Tibial nerve (tissue), 4 donors: Measurements from ENCODE around the gene TMC7. TPM values are rescaled to one million over a fixed set of nuclear protein-coding genes. Genes with fewer than 3 reads are reported as not detected.
"Not testable (repeated sequence)": the region's sequence is repeated elsewhere in the genome, so short reads cannot be mapped to it uniquely, and the experiment has no call there.

ENCODE experiments used
- DNase-seq, 2 donors: peaks; one replicate each; pipeline ENCODE4 v3.0.0-alpha.2; 2019; ENCODE audit warnings: low spot score in 2 of 2
- H3K27ac ChIP-seq, 4 donors: fragments of 200-600 bp; sonication (generic) in 3 of 4; one replicate each; pipeline ENCODE4 v1.5.1; 2017 to 2019; ENCODE audit warnings: mild to moderate bottlenecking in 1 of 4
- H3K27me3 ChIP-seq, 2 donors: fragments of 200-600 bp; sonication (generic) in 1 of 2; one replicate each; pipeline versions ENCODE4 v1.5.1 to v1.6.0; 2017 to 2019
- H3K36me3 ChIP-seq, 3 donors: fragments of 200-600 bp; sonication (generic); one replicate each; pipeline ENCODE4 v1.5.1; 2018 to 2019
- H3K4me1 ChIP-seq, 4 donors: fragments of 200-600 bp; sonication (generic) in 3 of 4; one replicate each; pipeline ENCODE4 v1.5.1; 2017 to 2019
- H3K4me3 ChIP-seq, 4 donors: fragments of 200-600 bp; sonication (generic) in 3 of 4; one replicate each; pipeline ENCODE4 v1.5.1; 2017 to 2019; ENCODE audit warnings: mild to moderate bottlenecking in 1 of 4, moderate library complexity in 1 of 4
- H3K9me3 ChIP-seq, 4 donors: fragments of 200-600 bp; sonication (generic) in 3 of 4; one replicate each; pipeline ENCODE4 v1.5.1; 2017 to 2019
- EP300 ChIP-seq, 2 donors: sonication (generic); formaldehyde crosslinking; IDR thresholded peaks; one replicate each; pipeline ENCODE4 v1.6.1; 2017; ENCODE audit warnings: antibody characterized with exemption in 2 of 2, mild to moderate bottlenecking in 1 of 2
- POLR2A ChIP-seq, 2 donors: fragments of 450-650 bp; IDR thresholded peaks; one replicate each; pipeline ENCODE4 v1.6.1; 2017; ENCODE audit warnings: antibody characterized with exemption in 2 of 2, mild to moderate bottlenecking in 2 of 2, moderate library complexity in 2 of 2
- WGBS, 2 donors: methylation state at CpG; one replicate each; pipeline ENCODE4 v1.1.5; 2018; 5-methylcytosine and 5-hydroxymethylcytosine counted together
- total RNA-seq, 4 donors: library from RNA; depleted of rRNA; stranded (reverse); fragments of >200 nt; gene quantifications; one replicate each; pipeline ENCODE4 v1.1.0, GENCODE V29; 2016
- TF ChIP-seq, protein P1 (sequence below), 5 experiments: fragments of 200-600 bp in 3 of 5; fragments of 450-650 bp in 2 of 5; sonication (generic) in 3 of 5; IDR thresholded peaks; one replicate each; pipeline ENCODE4 v1.5.1; 2016 to 2019; ENCODE audit warnings: antibody characterized with exemption in 5 of 5, mild to moderate bottlenecking in 3 of 5, moderate library complexity in 2 of 5

The TMC7 gene
- total RNA-seq, 4 donors from 2014 or later: 3.3 to 8.1 (median 4.5) TPM

DNA sequence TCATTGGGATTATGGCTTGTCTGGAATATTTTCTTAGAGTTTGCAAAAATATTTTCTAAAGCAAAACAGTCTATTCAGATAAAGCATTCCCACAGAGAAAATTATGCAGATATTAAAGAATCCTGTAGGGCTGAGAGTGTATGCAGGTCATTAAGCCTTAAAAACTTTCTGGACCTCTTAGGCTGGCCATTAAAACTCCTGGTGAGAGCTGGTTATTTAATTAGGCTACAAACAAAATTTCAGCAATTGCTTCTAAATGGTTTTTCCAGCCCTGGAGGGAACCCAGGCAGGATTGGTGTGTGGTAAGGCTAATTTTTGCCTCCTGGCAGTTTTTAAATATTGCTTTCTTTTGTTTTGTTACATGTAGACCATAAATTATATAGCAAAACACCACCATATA lies 30.2 kb upstream of the TMC7 start:
- Histone ChIP-seq H3K9me3 (no peaks in the 10 kb centered on the region), H3K4me3 (no peak overlapping the region), H3K36me3 (no peaks in the 10 kb centered on the region), H3K27ac (no peak overlapping the region), H3K4me1 (no peaks in the 10 kb centered on the region), H3K27me3 (no peaks in the 10 kb centered on the region)
- TF ChIP-seq, protein P1, sequence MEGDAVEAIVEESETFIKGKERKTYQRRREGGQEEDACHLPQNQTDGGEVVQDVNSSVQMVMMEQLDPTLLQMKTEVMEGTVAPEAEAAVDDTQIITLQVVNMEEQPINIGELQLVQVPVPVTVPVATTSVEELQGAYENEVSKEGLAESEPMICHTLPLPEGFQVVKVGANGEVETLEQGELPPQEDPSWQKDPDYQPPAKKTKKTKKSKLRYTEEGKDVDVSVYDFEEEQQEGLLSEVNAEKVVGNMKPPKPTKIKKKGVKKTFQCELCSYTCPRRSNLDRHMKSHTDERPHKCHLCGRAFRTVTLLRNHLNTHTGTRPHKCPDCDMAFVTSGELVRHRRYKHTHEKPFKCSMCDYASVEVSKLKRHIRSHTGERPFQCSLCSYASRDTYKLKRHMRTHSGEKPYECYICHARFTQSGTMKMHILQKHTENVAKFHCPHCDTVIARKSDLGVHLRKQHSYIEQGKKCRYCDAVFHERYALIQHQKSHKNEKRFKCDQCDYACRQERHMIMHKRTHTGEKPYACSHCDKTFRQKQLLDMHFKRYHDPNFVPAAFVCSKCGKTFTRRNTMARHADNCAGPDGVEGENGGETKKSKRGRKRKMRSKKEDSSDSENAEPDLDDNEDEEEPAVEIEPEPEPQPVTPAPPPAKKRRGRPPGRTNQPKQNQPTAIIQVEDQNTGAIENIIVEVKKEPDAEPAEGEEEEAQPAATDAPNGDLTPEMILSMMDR (IDR thresholded peaks at IDR 0.05): no peak
- TF ChIP-seq EP300 (IDR thresholded peaks at IDR 0.05) (no peak), POLR2A (IDR thresholded peaks at IDR 0.05) (no peak)
- DNase-seq: no peak

DNA sequence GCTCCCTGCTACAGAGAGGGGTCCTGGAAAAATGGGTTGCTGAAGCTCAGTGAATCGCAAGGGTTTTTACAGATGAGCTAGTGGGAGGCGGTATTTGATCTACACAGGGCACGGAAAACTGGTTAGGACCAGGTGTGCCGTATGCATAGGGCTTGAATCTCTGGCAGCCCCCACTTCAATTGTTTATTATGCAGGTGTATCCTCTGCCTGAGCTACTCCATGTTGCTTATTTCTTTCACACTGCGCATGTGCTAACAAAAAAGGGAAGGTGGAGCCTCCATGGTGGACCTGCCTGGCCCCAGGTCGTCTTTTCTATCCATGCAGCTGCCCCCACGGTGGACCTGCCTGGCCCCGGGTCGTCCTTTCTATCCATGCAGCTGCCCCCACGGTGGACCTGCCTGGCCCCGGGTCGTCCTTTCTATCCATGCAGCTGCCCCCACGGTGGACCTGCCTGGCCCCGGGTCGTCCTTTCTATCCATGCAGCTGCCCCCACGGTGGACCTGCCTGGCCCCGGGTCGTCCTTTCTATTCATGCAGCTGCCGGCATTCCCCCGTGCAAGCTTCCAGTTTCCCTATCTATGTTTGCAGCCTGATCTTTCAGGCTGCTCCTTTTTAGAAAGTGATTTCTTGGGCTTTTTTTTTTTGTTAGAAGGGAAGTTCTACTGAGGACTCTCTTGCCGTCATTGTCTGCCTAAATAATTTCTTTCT lies 27.7 kb upstream of the TMC7 start:
- 55% methylated on average over 20 to 21 of the region's 21 CpGs for WGBS, 2 donors
- DNase-seq, H3K27me3 ChIP-seq, H3K27ac ChIP-seq, H3K9me3 ChIP-seq, H3K4me1 ChIP-seq, H3K36me3 ChIP-seq: not testable (repeated sequence)
- peak overlapping the region in 1 of 4 donors; percentile 12 for H3K4me3 ChIP-seq

DNA sequence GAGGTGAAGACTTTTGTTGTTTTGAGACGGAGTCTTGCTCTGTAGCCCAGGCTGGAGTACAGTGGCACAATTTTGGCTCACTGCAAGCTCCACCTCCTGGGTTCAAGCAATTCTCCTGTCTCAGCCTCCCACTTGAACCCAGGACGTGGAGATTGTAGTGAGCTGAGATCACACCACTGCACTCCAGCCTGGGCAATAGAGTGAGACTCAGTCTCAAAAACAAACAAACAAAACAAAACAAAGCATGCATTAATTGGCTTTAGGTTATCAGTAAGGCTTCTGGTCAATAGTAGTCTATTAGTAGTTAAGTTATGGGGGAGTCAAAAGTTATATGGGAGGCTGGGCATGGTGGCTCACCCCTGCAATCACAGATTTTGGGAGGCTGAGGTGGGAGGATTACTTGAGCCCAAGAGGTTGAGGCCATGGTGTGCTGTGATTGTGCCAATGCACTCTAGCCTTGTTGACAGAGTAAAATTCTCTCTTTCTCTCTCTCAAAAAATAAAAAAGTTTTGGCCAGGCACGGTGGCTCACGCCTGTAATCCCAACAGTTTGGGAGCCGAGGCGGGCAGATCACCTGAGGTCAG lies 27.0 kb upstream of the TMC7 start:
- H3K4me1 ChIP-seq, DNase-seq, H3K27ac ChIP-seq, H3K27me3 ChIP-seq, H3K9me3 ChIP-seq, H3K36me3 ChIP-seq, H3K4me3 ChIP-seq: not testable (repeated sequence)
- WGBS, 2 donors: 80% methylated on average over 6 of the region's 6 CpGs

DNA sequence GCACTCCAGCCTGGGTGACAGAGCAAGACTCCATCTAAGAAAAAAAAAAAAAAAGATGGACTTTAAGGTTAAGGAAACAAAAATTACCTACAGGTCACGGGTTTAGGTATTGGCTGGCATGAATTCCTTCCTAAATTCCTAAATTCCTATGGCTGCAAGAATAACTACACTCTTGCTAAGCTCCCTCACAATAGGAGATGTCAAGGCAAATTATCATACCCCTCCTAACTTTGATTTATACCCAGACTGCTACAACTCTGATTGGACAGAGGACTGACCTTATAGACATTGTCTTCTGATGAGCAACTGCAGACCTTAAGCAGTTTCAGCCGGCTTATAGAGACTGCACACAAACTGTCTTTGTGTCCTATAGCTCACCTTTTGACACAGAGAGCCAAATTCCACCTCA lies 25.1 kb upstream of the TMC7 start:
- Histone ChIP-seq H3K27me3 (no peaks in the 10 kb centered on the region), H3K4me3 (no peak overlapping the region), H3K9me3 (no peaks in the 10 kb centered on the region), H3K4me1 (no peaks in the 10 kb centered on the region), H3K36me3 (no peaks in the 10 kb centered on the region), H3K27ac (peak overlapping the region in 1 of 4 donors; percentile 11)
- WGBS, 2 donors: 46 to 55% methylated on average over 2 of the region's 2 CpGs
- DNase-seq: no peak
- TF ChIP-seq, protein P1 (IDR thresholded peaks at IDR 0.05): no peak
- no peak for TF ChIP-seq EP300 (IDR thresholded peaks at IDR 0.05)
- no peak for TF ChIP-seq POLR2A (IDR thresholded peaks at IDR 0.05)

DNA sequence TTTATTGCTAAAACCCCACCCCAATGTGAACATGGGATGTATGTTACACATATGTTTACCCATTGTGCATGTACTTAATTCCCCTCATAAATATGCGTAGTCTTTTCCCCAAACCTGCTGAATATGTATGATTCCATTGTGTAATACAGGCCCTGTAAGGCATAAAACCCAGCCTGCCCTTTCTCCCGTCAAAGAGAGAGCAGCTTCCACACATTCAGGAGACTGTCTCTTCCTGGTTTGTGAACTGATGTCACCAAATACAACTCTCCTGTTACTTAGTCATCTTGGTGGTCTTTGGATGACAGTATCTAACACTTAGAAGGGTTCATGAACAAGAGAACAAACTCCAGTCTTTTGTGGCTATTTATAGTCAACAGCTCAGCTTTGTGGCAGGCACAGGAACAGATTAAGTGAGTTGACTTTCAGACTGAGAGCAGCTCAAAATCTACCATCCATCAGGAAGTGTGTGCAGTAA lies 24.7 kb upstream of the TMC7 start:
- H3K9me3 ChIP-seq: no peaks in the 10 kb centered on the region
- H3K27me3 ChIP-seq: no peaks in the 10 kb centered on the region
- H3K36me3 ChIP-seq: no peaks in the 10 kb centered on the region
- WGBS, 2 donors: 44 to 55% methylated on average over 2 of the region's 2 CpGs
- peak overlapping the region in 1 of 4 donors; percentile 11 for H3K27ac ChIP-seq
- no peak overlapping the region for H3K4me3 ChIP-seq
- TF ChIP-seq, protein P1 (IDR thresholded peaks at IDR 0.05): no peak
- TF ChIP-seq EP300 (IDR thresholded peaks at IDR 0.05) (no peak), POLR2A (IDR thresholded peaks at IDR 0.05) (no peak)
- no peaks in the 10 kb centered on the region for H3K4me1 ChIP-seq
- no peak for DNase-seq

DNA sequence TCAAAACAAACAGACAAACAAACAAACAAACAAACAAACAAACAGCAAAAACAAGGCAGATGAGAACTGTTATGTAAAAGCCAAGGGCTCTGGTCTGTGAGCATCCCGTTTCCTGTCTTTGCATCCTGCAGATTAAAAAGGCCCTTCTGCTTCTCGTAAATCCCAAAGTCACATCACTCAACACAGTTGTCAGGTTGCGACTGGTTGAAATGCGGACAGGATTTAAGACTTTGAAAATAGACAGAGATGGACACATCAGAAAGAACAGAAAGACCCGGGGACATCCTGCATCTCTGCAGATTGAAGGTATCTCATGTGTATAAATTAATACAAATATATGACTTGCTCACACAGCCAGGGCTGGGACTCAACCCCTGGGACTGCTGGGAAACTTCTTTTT lies 18.2 kb upstream of the TMC7 start:
- WGBS, 2 donors: 67 to 72% methylated on average over 5 of the region's 5 CpGs

More for the DNA sequence above, 18.2 kb upstream of the TMC7 start:
- Histone ChIP-seq H3K27ac (no peak overlapping the region), H3K4me3 (no peak overlapping the region), H3K9me3 (no peaks in the 10 kb centered on the region), H3K4me1 (peaks cover 0 to 3% (median 0%) of the 10 kb centered on the region in 4 donors), H3K36me3 (no peaks in the 10 kb centered on the region), H3K27me3 (no peaks in the 10 kb centered on the region)
- no peak for TF ChIP-seq EP300 (IDR thresholded peaks at IDR 0.05)
- TF ChIP-seq, protein P1 (IDR thresholded peaks at IDR 0.05): no peak
- no peak for TF ChIP-seq POLR2A (IDR thresholded peaks at IDR 0.05)
- DNase-seq: no peak
